Measurements from ENCODE around the gene MACROD2.

MACROD2 gene

GRCh38 chr20:14647016-14647415, 651.7 kb downstream of the MACROD2 start:
- DNase-seq (ENCODE audit: low spot score), result no peak
- no peak for TF ChIP-seq CTCF (IDR thresholded peaks at IDR 0.05; ENCODE audit: borderline replicate concordance, control extremely low read depth, extremely low read depth, insufficient read depth, missing control alignments)
- in situ Hi-C loops (cut with MboI; ENCODE audit: low sequenced_read_pairs, unreplicated experiment), result no loop called here

DNA sequence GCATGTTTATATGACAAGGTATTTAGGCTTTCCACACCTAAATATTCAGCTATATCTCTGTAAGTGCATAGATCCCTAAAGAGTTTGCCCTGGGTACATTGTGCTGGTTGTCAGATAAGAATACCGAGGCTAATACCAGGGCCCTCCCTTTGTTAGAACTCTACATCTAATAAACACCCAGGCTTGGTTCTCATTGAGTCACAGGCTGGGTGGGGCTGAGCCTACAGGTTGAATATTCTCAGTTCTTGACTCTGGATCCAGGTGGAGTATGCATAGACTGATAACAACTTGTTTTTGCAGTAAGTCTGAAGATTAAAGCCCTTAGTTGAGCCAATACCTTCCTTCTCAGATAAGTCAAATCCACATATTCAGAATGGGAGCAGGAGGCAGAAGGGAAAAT, 654.3 kb downstream of the MACROD2 start:
- in situ Hi-C loops (cut with MboI; ENCODE audit: low sequenced_read_pairs, unreplicated experiment), result no loop called here
- DNase-seq (ENCODE audit: low spot score), result no peak
- TF ChIP-seq CTCF (IDR thresholded peaks at IDR 0.05; ENCODE audit: borderline replicate concordance, control extremely low read depth, extremely low read depth, insufficient read depth, missing control alignments), result no peak

DNA sequence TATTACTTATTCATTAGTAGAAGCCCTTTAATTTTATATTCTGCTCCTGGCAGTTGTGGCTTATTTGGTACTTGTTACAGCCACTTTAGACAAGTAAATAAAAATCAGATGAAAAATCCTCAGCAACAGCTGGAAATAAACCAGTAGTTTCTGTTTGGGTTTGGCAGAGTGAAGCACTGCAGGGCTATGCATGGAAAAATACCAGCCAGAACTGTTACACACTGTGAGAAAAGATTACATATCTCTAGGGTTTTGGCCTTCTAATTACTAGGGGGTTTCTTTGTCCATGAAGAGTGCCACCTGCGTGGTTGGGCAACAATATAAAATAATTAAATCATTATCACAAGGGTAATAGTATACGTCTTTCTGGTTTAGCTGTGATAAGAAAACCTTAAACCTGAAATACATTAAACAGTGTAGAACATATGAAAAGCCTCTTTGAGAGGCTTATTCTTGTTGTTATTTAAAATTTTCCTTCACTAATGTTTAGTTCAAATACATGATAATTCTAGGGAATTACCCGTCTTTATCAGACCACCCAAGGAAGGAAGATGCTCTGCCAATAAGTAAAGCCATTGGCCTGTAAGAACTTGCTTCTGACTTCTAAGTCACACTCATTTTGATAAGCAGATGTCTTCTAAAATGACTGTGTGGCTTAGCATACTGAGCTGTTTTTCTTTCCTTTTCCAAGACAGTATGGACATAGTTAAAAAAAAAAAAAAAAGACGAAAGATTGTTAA, 662.1 kb downstream of the MACROD2 start:
- TF ChIP-seq CTCF (IDR thresholded peaks at IDR 0.05; ENCODE audit: borderline replicate concordance, control extremely low read depth, extremely low read depth, insufficient read depth, missing control alignments), result no peak
- DNase-seq (ENCODE audit: low spot score), result no peak
- in situ Hi-C loops (cut with MboI; ENCODE audit: low sequenced_read_pairs, unreplicated experiment), result no loop called here

- no peak for TF ChIP-seq CTCF (IDR thresholded peaks at IDR 0.05; ENCODE audit: borderline replicate concordance, control extremely low read depth, extremely low read depth, insufficient read depth, missing control alignments)
- DNase-seq (ENCODE audit: low spot score), result no peak
- in situ Hi-C loops (cut with MboI; ENCODE audit: low sequenced_read_pairs, unreplicated experiment), result no loop called here
Observed at GRCh38 chr20:14664101-14664500, 668.8 kb downstream of the MACROD2 start.

GRCh38 chr20:14666696-14667095, 671.4 kb downstream of the MACROD2 start:
- in situ Hi-C loops (cut with MboI; ENCODE audit: low sequenced_read_pairs, unreplicated experiment), result no loop called here
- TF ChIP-seq CTCF (IDR thresholded peaks at IDR 0.05; ENCODE audit: borderline replicate concordance, control extremely low read depth, extremely low read depth, insufficient read depth, missing control alignments), result no peak
- no peak for DNase-seq (ENCODE audit: low spot score)

GRCh38 chr20:14667226-14667625, 671.9 kb downstream of the MACROD2 start:
- no peak for TF ChIP-seq CTCF (IDR thresholded peaks at IDR 0.05; ENCODE audit: borderline replicate concordance, control extremely low read depth, extremely low read depth, insufficient read depth, missing control alignments)
- DNase-seq (ENCODE audit: low spot score), result no peak
- in situ Hi-C loops (cut with MboI; ENCODE audit: low sequenced_read_pairs, unreplicated experiment), result no loop called here

Data from GM13976 (cell line).